ENCODE results near the gene ZBTB16.

The ZBTB16 gene

DNA sequence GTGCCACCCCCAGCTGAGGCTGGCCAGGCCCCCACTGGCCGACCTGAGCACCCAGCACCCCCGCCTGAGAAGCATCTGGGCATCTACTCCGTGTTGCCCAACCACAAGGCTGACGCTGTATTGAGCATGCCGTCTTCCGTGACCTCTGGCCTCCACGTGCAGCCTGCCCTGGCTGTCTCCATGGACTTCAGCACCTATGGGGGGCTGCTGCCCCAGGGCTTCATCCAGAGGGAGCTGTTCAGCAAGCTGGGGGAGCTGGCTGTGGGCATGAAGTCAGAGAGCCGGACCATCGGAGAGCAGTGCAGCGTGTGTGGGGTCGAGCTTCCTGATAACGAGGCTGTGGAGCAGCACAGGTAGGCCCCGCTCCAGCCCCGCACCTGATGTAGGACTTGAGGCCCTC, 4.7 kb downstream of the ZBTB16 start:
- no peak for DNase-seq (ENCODE audit: low read depth)

DNA sequence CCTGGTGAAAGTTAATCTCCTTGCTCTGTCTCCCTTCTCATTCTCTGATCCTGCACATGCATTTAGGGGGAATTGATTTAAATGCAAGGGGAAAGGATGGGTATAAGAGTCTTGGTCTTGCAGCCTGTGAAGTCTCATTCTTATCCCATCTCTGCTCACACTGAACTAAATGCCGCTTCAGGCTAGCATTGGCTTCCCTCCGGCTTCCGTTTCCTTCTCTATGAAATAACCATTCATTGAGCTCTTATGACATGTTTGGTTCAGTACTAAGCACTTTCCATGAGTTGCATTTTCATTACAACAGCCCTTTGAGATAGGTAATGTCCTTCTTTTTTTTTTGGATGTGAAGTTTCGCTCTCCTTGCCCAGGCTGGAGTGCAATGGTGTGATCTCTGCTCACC, 5.6 kb downstream of the ZBTB16 start:
- no peak for DNase-seq (ENCODE audit: low read depth)

DNA sequence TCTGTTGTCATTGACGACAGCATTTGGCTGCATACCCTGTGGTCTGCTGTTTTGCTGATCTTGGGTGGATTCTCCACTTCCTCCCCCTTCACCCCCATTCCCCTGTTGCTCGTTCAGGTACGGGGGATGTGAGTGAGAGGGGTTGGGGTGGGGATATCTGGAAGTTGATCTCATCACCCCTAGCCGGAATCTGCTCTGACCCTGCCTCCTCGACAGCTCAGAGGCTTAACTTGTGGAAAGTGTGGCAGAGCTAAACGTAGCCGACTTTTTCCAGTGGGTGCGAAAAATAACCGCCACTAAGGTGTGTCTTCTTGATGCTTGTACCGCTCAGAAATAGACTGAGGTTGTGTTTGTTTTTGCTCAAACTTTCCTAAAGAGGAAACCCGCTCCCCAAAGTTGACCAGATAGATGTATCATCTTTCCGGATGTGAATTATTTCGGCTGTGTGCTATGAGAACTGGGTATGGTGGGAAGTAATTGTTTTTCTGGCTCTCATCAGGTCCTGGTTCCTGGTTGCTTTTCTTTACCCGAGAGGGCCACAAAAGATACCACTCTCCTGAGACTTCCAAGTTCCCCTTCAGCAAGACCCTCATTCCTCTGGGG, 6.6 kb downstream of the ZBTB16 start:
- no peak for DNase-seq (ENCODE audit: low read depth)

DNA sequence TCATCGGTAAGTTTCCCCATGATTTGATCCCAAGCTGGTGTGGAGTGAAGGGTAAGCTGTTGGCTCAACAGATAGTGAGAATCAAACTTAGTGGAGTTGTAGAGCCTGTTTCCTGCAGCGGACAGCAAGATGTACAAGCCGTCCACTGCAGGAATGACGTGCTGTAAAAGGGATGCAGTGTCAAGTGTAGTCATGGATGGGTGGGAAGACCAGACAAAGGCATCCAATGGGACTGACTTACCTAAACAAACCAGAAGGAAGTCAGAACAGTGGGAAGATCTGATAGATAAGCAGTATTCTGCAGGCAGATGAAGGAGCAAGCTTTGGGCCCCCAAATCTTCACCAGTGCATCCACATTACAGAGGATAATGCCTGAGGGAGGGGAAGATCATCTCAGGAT, 8.8 kb downstream of the ZBTB16 start:
- DNase-seq (ENCODE audit: low read depth) = no peak

DNA sequence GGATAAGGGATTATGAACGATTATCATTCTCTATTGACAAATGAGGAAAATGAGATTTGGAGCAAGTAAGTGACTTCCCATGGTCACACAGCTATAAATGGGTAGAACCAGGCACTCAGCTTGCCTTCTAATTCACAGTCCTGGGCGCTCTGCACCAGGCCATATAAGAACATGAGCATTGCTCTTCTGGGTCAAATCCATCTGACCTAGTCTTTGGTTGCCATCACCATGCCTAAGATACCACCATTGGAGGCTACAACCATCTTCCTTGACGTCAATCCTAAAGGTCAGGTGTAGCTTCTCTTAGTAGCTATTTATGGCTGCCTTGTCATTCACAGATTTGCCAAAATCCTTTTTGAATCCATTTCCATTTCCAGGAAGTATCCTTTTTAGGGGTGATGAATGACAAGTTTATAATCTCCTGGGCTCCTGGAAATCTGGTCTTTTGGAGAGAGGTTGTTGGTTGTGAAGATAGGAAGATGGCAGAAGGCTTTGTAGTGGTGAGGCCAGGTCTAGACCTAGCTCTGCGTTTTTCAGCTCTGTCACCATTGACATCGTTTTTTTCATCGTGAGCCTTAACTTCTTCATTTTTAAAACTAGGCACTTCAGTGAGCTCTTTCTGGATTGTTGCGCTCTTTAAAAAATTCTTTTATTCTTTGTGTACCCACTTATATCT, 11.1 kb downstream of the ZBTB16 start:
- no peak for DNase-seq (ENCODE audit: low read depth)

DNA sequence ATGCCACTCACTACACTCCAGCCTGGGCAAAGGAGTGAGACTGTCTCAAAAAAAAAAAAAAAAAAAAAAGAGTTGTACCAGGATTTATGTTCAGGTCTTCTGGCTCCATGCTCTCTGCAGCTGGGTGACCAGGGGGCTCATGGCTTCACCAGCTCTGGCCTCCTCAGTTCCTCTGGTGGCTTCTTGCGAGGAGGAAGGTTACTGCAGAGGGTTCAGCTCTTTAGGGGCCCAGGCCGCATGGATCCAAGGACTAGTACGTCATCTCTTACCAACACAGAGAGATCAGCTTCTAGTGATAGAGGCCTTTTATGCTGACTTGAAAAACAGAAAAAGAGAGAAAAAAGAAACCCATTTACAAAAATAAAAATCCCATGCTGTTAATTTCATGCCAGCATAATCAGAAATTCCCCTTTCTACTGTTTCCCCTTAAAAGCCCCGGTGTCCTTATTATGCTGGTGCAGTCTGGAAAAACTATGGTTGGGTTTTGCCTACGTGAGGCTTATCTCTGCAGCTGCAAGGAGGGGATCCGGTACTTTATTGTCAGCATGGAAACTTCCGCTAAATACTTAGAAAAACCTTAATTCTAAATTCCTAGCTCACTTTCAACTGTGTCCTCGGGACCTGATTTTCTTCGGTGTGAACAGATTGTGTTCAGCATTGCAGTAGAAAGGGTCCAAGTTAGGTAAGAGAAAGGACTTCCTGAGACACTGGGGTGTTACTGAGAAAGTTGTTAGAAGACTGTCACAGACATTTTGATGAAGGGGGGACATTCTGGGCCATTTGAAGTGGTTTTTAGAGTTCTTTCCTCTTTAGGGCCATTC, 13.7 kb downstream of the ZBTB16 start:
- no peak for DNase-seq (ENCODE audit: low read depth)

DNA sequence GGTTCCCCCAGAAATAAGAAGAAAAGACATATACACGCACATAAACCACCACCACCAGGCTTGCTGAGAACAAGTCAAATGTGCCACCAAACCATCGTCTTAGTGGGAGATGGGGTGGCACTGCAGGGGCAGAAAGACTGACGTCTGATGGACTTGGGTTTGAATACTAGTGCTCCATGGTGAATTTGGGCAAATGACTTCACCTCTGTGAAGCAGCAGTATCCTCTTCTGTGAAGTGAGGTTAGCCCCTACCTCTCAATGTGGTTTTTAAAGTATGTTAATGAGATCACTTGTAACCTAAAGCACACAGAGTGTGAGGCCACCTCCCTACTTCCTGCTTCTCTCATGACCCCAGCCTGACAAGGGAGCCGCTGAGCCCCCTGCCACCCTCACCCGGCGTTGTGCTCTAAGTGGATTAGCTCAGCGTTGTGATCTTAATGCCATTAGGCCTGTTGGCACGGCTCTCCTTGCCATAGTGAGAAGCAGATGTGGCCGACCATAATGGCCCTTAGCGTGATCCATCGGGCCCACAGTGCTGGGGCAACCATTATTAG, 14.4 kb downstream of the ZBTB16 start:
- DNase-seq (ENCODE audit: low read depth) = no peak

DNA sequence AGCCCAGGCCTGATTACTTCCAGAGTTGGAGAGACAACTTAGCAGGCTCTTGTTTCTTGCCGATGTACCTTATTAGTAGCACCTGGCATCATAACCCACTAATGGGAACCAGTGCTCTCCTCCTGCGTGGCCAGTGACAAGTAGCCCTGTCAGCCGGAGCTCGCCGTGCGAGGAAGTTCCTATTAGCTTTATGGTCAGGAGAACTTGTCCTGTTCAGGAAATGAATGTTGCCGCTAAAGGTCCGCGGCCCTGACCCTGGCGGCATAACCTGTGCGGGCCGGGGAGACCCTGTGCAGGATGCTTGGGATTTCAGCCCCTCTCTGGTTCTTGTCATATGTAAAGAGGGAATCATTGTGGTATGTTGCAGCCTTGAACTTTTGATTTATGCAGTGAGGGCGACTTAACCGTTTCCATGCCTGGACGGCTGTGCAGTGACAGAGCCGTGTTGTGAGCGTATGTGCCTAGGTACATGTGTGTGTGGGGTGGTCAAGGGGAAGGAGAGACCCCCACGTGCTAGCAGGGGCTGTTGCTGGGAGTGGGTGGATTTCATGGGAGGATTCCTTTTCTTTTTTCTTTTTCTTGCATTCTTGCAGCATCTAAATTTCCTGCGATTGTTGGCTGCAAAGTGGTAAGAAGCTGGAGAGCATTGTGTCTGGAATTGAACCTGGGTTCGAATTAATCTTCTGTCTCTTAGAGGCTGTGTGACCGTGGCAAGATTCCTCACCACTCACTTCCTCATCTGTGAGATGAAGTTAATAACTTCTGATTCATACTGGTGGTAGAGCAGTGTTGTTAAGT, 15.2 kb downstream of the ZBTB16 start:
- DNase-seq (ENCODE audit: low read depth) = no peak

DNA sequence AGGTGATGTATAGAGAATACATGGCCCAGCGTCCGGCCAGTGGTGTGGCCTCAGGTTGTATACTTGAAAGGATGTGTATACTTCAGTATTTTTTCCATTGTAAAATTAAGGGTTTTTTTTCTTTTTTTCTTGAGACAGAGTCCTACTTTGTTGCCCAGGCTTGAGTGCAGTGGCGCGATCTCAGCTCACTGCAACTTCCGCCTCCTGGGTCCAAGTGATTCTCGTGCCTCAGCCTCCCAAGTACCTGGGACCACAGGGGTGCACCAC, 15.8 kb downstream of the ZBTB16 start:
- DNase-seq (ENCODE audit: low read depth) = no peak

DNA sequence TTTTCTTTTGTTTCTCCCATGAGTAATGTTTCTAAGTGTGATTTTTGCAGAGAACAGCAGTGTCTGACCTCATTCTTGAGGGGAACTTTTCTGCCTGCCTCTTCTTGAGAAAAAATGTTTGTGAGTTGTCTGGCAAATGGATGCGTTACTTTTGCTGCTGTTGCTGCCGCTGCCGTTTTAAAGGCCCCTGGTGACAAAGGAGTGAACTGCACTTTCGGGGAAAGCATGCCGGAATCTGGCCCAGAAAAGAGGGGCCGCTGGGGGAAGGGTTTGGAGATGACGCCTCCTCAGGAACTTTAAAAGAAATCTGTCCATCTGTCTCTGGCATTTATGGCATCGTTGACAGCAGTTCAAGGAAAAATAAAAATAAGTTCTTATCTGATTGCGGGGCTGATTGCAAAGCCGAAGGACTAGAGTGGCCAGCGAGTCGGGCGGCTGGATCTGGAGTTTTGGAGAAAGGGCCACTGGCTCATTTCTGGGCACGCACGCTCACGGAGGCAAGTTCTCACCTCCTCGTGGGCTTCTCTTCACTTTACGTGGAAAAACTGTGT, 16.5 kb downstream of the ZBTB16 start:
- DNase-seq (ENCODE audit: low read depth) = no peak

DNA sequence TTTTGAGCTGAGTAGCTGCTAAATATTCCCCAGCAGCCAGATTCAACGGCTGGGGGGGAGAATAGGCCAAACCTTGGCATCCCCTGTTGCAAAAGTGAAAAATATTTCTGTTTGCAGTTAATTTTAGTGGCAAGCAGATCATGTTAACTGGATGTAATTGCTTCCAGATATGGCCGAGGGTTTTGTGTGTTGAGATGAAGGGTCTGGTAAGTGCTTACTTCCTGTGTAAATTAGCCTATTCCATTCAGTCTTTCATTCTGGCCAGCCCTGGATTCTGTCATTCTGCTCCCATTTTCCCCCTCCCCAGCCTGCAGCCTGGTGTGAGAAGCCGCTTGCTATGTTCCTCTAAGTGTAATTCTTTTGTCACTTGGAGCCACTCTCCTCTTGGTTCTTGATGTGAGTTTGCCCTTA, 17.4 kb downstream of the ZBTB16 start:
- no peak for DNase-seq (ENCODE audit: low read depth)

DNA sequence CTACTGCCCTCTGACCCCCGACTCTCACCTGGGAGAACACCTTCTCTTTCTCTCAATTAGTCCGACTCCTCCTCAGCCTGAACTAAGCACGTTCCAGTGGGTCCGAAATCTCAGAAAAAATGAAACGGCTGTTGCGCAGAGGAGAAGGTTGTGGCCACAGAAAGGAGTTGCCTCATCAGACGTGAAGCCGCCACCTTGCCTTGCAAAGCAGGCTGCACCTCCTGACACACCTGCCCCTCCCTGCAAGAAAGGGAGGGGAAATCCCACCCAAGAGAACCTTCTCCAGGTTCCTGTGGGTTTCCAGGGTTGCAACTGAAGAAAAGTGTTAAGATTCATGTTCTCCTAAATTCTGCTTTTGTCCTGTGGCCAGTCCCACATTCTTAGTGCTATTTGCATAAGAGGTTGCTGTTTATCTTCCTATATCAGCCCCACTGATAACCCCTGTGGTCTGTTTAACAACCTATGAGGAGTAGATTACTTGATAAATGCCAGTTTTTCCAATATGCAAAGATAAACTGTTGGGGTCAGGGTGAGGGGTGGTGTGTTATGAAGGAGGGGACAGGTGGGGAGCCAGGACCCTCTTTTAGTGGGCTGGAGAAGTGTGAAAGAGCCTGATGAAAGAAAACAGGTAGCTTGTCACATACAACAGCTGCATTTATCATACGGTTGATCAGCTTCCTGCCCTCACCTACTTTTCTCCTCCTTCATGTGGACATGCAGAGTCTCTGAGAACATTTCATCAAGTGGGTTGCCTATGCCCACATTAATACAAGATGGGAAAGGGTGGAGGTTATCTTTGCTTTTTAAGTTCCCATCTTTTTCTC, 18.2 kb downstream of the ZBTB16 start:
- no peak for DNase-seq (ENCODE audit: low read depth)

DNA sequence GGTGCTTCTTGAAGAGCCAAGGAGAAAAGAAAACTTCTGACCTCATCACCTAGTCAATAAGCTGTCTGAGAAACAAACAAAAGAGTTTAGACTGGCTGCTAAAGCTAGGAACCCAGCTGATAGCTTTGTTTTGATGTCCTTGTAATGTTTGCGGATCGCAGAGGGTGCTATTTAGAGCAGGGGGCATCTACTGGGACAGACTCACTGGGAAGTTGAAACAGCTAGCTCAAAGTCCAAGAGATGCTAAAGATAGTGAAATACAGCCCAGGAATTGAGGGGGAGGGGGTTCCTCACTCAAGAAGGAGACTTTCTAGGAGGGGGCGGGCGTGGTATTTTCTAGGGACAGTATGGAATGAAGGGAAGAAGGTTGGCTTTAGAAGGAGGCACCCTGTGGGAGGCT, 18.9 kb downstream of the ZBTB16 start:
- no peak for DNase-seq (ENCODE audit: low read depth)

DNA sequence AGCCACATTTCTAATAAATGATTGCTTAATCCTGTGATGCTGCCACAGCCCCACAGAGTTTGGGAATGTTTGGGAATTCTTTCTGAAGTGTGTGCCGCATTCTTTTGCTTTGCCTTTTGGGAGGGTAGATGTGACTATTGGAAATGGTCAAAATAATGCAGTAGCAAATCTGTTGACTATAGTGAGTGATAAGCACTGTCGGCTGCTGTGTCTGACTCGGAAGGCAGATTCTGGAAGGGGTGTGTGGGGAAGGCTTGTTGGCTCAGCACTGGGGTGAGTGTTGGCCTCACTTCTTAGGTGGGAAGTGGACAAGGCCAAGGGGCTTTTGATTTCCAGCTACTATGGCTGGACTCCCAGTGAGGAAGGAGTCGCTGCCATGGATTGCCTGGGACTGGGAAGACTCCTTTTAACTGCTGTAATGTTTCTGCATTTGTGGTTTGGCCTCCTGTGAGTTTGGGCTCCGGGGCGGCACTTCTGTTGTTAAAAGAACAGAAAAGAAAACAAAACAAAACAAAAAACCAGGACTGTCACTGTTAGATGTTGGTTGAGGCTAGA, 20.1 kb downstream of the ZBTB16 start:
- no peak for DNase-seq (ENCODE audit: low read depth)

DNA sequence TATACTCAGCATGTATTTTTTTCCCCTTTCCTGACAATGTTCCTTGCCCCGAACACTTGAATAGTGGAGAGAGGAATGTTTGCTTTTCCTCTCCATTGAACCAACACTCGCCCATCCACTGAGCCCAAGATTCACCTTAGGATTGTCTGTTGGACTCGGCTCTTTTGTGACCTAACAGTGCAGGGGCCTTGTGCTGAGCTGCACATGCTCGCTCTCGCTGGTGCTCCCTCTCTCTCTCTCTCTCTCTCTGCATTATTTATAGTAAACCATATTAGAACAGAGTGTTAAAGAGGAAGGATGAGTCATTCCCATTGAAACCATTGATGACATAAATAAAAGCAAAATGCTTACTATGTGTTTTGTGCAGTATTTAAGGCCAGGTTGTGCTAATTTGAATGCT, 20.7 kb downstream of the ZBTB16 start:
- DNase-seq (ENCODE audit: low read depth) = no peak

DNA sequence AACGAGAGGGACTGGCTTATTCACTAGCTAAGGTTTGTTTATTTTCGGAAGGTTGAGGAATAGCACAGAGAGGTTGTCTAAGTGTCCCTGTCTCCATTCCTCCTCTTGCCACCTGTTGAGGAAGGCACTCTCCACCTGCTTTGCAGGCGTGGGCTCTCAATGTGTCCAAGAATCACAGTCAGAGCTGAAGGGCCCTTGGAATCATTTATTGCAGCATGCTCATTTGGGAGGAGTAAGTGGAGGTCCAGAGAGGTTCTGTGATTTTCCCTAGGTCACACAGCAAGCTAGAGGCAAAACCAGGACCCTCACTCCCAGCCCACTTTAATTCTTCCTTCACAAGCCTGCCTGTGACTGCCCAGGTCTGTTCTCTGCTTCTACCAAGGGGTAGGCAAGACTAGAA, 21.3 kb downstream of the ZBTB16 start:
- no peak for DNase-seq (ENCODE audit: low read depth)

DNA sequence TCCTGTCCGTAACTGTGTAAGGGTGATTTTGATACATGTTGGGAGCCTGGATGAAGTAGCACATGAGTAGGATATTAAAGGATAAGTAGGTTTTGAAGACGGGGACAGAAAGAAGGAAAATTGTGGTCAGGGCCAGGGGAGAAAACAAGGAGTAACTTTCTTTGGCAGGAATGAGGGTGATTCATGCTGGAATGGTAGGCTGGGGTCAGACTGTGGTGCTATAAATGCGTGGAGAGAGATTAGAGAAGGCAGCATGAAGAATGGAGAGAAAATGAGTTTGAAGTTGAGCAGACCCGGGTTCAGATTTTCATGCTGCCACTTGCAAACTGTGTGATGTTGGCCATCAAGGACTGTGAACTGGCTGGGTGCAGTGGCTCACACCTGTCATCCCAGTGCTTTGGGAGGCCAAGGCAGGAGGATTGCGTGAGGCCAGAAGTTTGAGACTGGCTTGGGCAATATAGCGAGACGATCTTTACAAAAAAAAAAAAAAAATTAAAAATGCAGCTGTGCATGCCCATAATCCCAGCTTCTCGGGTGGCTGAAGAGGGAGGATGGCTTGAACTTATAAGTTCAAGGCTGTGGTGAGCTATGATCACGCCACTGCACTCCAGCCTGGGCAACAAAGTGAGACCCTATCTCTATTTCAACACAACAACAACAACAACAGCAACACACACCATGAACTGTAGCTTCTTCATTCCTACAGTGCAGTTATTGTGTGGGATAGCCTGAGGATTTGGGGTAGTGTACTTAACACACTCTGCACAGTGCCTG, 22.3 kb downstream of the ZBTB16 start:
- DNase-seq (ENCODE audit: low read depth) = no peak

DNA sequence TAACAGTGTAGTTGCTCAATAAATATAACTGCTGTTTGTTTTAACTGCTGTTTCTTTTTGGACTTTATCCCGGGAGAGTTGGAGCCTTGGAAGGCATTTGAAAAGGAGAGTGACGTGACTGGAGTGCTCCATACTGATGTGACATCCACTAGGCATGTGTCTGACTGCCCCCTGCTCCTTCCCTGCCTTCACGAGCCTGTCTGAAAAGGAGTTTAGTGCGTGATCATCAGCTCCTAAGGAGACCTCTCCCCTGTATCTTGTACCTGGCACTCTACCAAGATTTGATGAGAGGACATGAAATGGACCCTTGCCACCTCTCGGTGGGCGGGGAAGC, 22.9 kb downstream of the ZBTB16 start:
- no peak for DNase-seq (ENCODE audit: low read depth)

DNA sequence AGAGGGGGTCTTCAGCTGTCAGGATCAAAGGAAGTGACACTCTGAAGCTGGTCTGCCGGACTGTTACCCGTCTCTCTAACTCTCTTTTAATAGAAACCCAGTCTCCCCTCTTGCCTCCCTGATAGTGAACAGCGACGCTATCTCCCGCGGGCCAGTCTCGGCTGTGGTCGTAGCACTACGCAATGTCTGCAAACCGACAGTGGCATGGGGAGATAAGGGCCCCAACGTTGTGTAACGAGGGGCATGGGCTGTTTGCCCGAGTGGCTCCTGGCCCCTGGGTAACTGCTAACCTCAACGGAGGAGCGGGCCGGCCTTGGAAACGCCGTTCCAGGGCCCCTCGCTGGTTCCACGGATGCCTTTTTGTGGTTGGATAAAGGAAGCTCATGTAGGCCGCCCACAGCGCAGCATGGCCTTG, 23.3 kb downstream of the ZBTB16 start:
- no peak for DNase-seq (ENCODE audit: low read depth)
